ENCODE measurements around the gene FLT4. TPM values are rescaled to one million over a fixed set of nuclear protein-coding genes. Genes with fewer than 3 reads are reported as not detected.

FLT4 gene
- total and polyA plus RNA-seq, 2 experiments from 2014 or later: 3.9 to 9.0 TPM

- DNase-seq (ENCODE audit: low read depth in 1 of 2, low spot score in 1 of 2): no peak
Observed at GRCh38 chr5:180602481-180603075, 46.8 kb downstream of the FLT4 start.

GRCh38 chr5:180601591-180602480 is 47.6 kb downstream of the FLT4 start:
- Histone ChIP-seq H3K27me3 (no peaks in the 10 kb centered on the region), H3K27ac (no peak overlapping the region), H3K4me3 (no peak overlapping the region), H3K4me1 (ENCODE audit: low read depth) (no peaks in the 10 kb centered on the region), H3K9me3 (ENCODE audit: low read depth) (no peaks in the 10 kb centered on the region), H3K36me3 (no peaks in the 10 kb centered on the region)
- no peak for DNase-seq (ENCODE audit: low read depth in 1 of 2, low spot score in 1 of 2)
- no peak for TF ChIP-seq CTCF (IDR thresholded peaks at IDR 0.05; ENCODE audit: low read depth, low read length)

More at GRCh38 chr5:180602481-180603075, 46.8 kb downstream of the FLT4 start:
- Histone ChIP-seq H3K27me3 (no peaks in the 10 kb centered on the region), H3K4me1 (ENCODE audit: low read depth) (peaks cover under 1% of the 10 kb centered on the region), H3K36me3 (no peaks in the 10 kb centered on the region), H3K9me3 (ENCODE audit: low read depth) (no peaks in the 10 kb centered on the region), H3K27ac (no peak overlapping the region), H3K4me3 (no peak overlapping the region)
- TF ChIP-seq CTCF (IDR thresholded peaks at IDR 0.05; ENCODE audit: low read depth, low read length): no peak

GRCh38 chr5:180600554-180601041 is 48.8 kb downstream of the FLT4 start:
- no peak for TF ChIP-seq CTCF (IDR thresholded peaks at IDR 0.05; ENCODE audit: low read depth, low read length)
- no peak overlapping the region for H3K27ac ChIP-seq
- no peaks in the 10 kb centered on the region for H3K9me3 ChIP-seq (ENCODE audit: low read depth)
- H3K4me1 ChIP-seq (ENCODE audit: low read depth): no peaks in the 10 kb centered on the region
- DNase-seq (ENCODE audit: low read depth in 1 of 2, low spot score in 1 of 2): no peak
- H3K4me3 ChIP-seq: no peak overlapping the region
- H3K36me3 ChIP-seq: no peaks in the 10 kb centered on the region
- no peaks in the 10 kb centered on the region for H3K27me3 ChIP-seq

GRCh38 chr5:180599981-180600553 is 49.3 kb downstream of the FLT4 start:
- TF ChIP-seq CTCF (IDR thresholded peaks at IDR 0.05; ENCODE audit: low read depth, low read length): no peak
- H3K4me3 ChIP-seq: no peak overlapping the region
- H3K4me1 ChIP-seq (ENCODE audit: low read depth): no peaks in the 10 kb centered on the region
- H3K36me3 ChIP-seq: no peaks in the 10 kb centered on the region
- H3K9me3 ChIP-seq (ENCODE audit: low read depth): no peaks in the 10 kb centered on the region
- H3K27me3 ChIP-seq: no peaks in the 10 kb centered on the region
- DNase-seq (ENCODE audit: low read depth in 1 of 2, low spot score in 1 of 2): no peak
- H3K27ac ChIP-seq: no peak overlapping the region

- no peaks in the 10 kb centered on the region for H3K36me3 ChIP-seq
- no peaks in the 10 kb centered on the region for H3K9me3 ChIP-seq (ENCODE audit: low read depth)
- H3K4me1 ChIP-seq (ENCODE audit: low read depth): no peaks in the 10 kb centered on the region
- no peak overlapping the region for H3K4me3 ChIP-seq
- H3K27me3 ChIP-seq: no peaks in the 10 kb centered on the region
- no peak for TF ChIP-seq CTCF (IDR thresholded peaks at IDR 0.05; ENCODE audit: low read depth, low read length)
- DNase-seq (ENCODE audit: low read depth in 1 of 2, low spot score in 1 of 2): no peak
- H3K27ac ChIP-seq: no peak overlapping the region
Observed at GRCh38 chr5:180599590-180599914, 49.8 kb downstream of the FLT4 start.
